Kidney epithelial cell (primary cell): ENCODE measurements around the gene BBX. TPM values are rescaled to one million over a fixed set of nuclear protein-coding genes. Genes with fewer than 3 reads are reported as not detected.

Experiments
- DNase-seq: peaks from one replicate; pipeline ENCODE4 v3.0.0-alpha.2; 2010; ENCODE audit warnings: low read depth
- H3K27me3 ChIP-seq: 2 replicates; pipeline ENCODE4 v1.6.0; 2011; ENCODE audit warnings: low read length; ENCODE audit not compliant: control insufficient read depth, insufficient read depth
- H3K36me3 ChIP-seq: 2 replicates; pipeline ENCODE4 v1.5.1; 2011; ENCODE audit warnings: low read length; ENCODE audit not compliant: control insufficient read depth, insufficient read depth
- H3K4me3 ChIP-seq: 2 replicates; pipeline ENCODE4 v1.5.1; 2011; ENCODE audit warnings: low read depth, mild to moderate bottlenecking, control low read depth, low read length
- CTCF ChIP-seq: IDR thresholded peaks from 2 replicates; pipeline ENCODE4 v1.5.1; 2011; ENCODE audit warnings: mild to moderate bottlenecking, moderate library complexity, low read length, control low read depth, inconsistent platforms; ENCODE audit not compliant: insufficient read depth, poor library complexity, severe bottlenecking
- total RNA-seq: library from RNA; depleted of rRNA; stranded (reverse); fragments of >200 nt; gene quantifications from 2 replicates; pipeline ENCODE4 v1.2.3, GENCODE V29; 2015

The BBX gene
- total RNA-seq, 1 donor from 2014 or later: 50.7 TPM

DNA sequence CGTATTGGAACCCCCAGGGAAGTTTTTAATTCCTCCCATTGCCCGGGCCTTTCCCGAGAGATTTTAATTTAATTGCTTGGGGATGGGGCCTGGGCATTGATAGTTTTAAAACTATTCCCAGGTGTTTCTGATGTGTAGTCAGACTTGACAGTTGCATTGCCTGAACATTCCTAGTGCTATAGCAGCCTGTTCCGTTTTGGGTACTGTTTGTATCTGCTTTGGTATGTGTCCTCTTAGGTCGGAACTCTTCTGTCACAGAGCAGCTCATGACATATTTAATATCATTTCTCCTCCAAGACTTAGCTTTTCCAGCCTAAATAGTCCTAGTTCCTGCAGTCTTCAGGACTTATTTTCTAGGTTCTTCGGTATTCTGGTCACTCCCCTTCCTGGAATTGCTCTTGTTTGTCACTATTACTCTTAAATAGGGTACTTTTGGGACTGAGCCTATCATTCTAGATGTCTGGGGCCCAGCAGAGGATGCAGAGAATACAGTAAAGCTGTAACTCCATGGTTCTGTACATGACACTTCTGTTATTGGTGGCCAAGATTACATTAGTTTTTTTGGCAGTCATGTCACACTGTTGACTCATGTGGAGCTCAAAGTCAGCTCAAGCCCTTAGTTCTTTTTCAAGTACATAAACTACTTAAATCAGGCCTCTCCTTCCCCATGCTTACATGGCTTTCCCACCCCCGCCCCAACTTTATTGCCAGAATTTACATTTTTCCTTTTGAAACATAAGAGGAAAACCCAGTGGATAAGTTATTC lies 81.5 kb downstream of the BBX start:
- H3K4me3 ChIP-seq: no peak overlapping the region
- H3K36me3 ChIP-seq: no peaks in the 10 kb centered on the region
- TF ChIP-seq CTCF: no peak
- H3K27me3 ChIP-seq: no peaks in the 10 kb centered on the region
- DNase-seq: no peak

- no peak for DNase-seq
- Histone ChIP-seq H3K27me3 (no peaks in the 10 kb centered on the region), H3K36me3 (no peaks in the 10 kb centered on the region), H3K4me3 (no peak overlapping the region)
- no peak for TF ChIP-seq CTCF
Observed at GRCh38 chr3:107611775-107612469, 89.2 kb downstream of the BBX start.

GRCh38 chr3:107612664-107613084 lies 89.9 kb downstream of the BBX start:
- DNase-seq: no peak
- no peaks in the 10 kb centered on the region for H3K36me3 ChIP-seq
- no peak overlapping the region for H3K4me3 ChIP-seq
- no peaks in the 10 kb centered on the region for H3K27me3 ChIP-seq
- no peak for TF ChIP-seq CTCF

DNA sequence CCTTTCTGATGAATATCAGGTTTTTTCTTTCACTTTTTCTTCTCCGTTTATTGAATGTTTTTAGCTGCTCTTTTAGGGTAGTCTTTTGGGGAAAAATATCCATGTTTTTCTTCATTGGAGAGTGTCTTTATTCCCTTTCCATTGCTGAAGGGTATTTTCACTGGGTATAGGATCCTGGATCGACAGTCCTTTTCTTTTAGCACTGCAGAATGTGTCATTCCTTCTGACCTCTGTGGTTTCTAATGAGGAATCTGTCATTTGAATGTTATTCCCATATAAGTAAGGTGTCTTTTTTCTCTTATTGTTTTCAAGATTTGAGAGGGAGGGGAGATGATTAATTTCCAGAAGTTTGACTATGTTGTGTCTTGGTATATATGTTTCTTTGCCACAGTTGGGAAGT lies 96.8 kb downstream of the BBX start:
- no peak overlapping the region for H3K4me3 ChIP-seq
- H3K36me3 ChIP-seq: no peaks in the 10 kb centered on the region
- no peak for TF ChIP-seq CTCF
- no peaks in the 10 kb centered on the region for H3K27me3 ChIP-seq
- no peak for DNase-seq

- no peak overlapping the region for H3K4me3 ChIP-seq
- no peak for DNase-seq
- H3K27me3 ChIP-seq: no peaks in the 10 kb centered on the region
- H3K36me3 ChIP-seq: no peaks in the 10 kb centered on the region
- no peak for TF ChIP-seq CTCF
Observed at GRCh38 chr3:107620534-107620933, 97.8 kb downstream of the BBX start.
